Parietal lobe (tissue), 1 donor: ENCODE results near the gene PPP6R2. TPM values are rescaled to one million over a fixed set of nuclear protein-coding genes. Genes with fewer than 3 reads are reported as not detected.

Source experiments
- total RNA-seq: library from RNA; depleted of rRNA; stranded (reverse); fragments of >200 nt; gene quantifications from one replicate; pipeline ENCODE4 v1.2.3, GENCODE V29; 2014

PPP6R2 gene
- 98.9 TPM for total RNA-seq

GRCh38 chr22:50342651-50343540 lies at the start of gene PPP6R2:
Gene PPP6R2, plus strand, starts transcription at chr22:50343327. Its CDS starts 50,582 bp downstream, at chr22:50393909.

GRCh38 chr22:50306753-50307749 lies 36.1 kb upstream of the PPP6R2 start, which contains the start of gene PLXNB2:
Gene PLXNB2, minus strand, starts transcription at chr22:50307646. Its CDS starts 17,062 bp downstream, at chr22:50290584.

GRCh38 chr22:50326956-50327710 lies 16.0 kb upstream of the PPP6R2 start, which contains the start of gene DENND6B:
Gene DENND6B, minus strand, starts transcription at chr22:50327012. Its CDS starts 24 bp downstream, at chr22:50326988.

GRCh38 chr22:50474710-50475651 lies 131.9 kb downstream of the PPP6R2 start, which contains the start of gene SBF1:
Gene SBF1, minus strand, starts transcription at chr22:50475035. Its CDS starts 195 bp downstream, at chr22:50474840.

GRCh38 chr22:50481440-50482106 lies 138.4 kb downstream of the PPP6R2 start, which contains the start of gene ADM2:
Gene ADM2, plus strand, starts transcription at chr22:50481543. Its CDS starts 305 bp downstream, at chr22:50481848.

GRCh38 chr22:50486561-50487289 lies 143.6 kb downstream of the PPP6R2 start, which contains the start of gene MIOX:
Gene MIOX, plus strand, starts transcription at chr22:50486859. Its CDS starts 39 bp downstream, at chr22:50486898.

Other genes with a start within 250 kb of the PPP6R2 start
- gene PANX2, start 172.6 kb upstream of the PPP6R2 start, total RNA-seq = 4.7 TPM
- gene TRABD, start 157.4 kb upstream of the PPP6R2 start, total RNA-seq = 5.9 TPM
- 13.8 TPM for gene SELENOO, start 142.3 kb upstream of the PPP6R2 start, total RNA-seq
- gene TUBGCP6, start 98.3 kb upstream of the PPP6R2 start, total RNA-seq = 83.9 TPM
- gene HDAC10, start 92.1 kb upstream of the PPP6R2 start, total RNA-seq = 51.6 TPM
- gene MAPK12, start 81.6 kb upstream of the PPP6R2 start, total RNA-seq = 28.8 TPM
- 41.6 TPM for gene MAPK11, start 72.9 kb upstream of the PPP6R2 start, total RNA-seq
- gene PLXNB2, start 35.7 kb upstream of the PPP6R2 start, total RNA-seq = 87.6 TPM
- gene DENND6B, start 16.3 kb upstream of the PPP6R2 start, total RNA-seq = 26.0 TPM
- 131 TPM for gene SBF1, start 131.7 kb downstream of the PPP6R2 start, total RNA-seq
- under 0.01 TPM for gene ADM2, start 138.2 kb downstream of the PPP6R2 start, total RNA-seq
- gene MIOX, start 143.5 kb downstream of the PPP6R2 start, total RNA-seq = not detected
- 22.2 TPM for gene LMF2, start 164.4 kb downstream of the PPP6R2 start, total RNA-seq
- 59.2 TPM for gene NCAPH2, start 164.9 kb downstream of the PPP6R2 start, total RNA-seq
- gene SCO2, start 182.3 kb downstream of the PPP6R2 start, total RNA-seq = 1.3 TPM
- 1.3 TPM for gene TYMP, start 186.7 kb downstream of the PPP6R2 start, total RNA-seq
- gene KLHDC7B, start 202.6 kb downstream of the PPP6R2 start, total RNA-seq = not detected
- not detected for gene SYCE3, start 219.6 kb downstream of the PPP6R2 start, total RNA-seq
- gene CPT1B, start 235.1 kb downstream of the PPP6R2 start, total RNA-seq = 18.2 TPM
- gene CHKB, start 239.5 kb downstream of the PPP6R2 start, total RNA-seq = 46.6 TPM